HG03064 (cell line): ENCODE results near the gene YAF2.

ENCODE experiments used
- ATAC-seq: cut with Tn5 transposase; IDR thresholded peaks from one replicate; pipeline ENCODE4 v1.9.1; 2021; ENCODE audit warnings: low read depth; ENCODE audit not compliant: unreplicated experiment

The YAF2 gene, protein sequence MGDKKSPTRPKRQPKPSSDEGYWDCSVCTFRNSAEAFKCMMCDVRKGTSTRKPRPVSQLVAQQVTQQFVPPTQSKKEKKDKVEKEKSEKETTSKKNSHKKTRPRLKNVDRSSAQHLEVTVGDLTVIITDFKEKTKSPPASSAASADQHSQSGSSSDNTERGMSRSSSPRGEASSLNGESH

DNA sequence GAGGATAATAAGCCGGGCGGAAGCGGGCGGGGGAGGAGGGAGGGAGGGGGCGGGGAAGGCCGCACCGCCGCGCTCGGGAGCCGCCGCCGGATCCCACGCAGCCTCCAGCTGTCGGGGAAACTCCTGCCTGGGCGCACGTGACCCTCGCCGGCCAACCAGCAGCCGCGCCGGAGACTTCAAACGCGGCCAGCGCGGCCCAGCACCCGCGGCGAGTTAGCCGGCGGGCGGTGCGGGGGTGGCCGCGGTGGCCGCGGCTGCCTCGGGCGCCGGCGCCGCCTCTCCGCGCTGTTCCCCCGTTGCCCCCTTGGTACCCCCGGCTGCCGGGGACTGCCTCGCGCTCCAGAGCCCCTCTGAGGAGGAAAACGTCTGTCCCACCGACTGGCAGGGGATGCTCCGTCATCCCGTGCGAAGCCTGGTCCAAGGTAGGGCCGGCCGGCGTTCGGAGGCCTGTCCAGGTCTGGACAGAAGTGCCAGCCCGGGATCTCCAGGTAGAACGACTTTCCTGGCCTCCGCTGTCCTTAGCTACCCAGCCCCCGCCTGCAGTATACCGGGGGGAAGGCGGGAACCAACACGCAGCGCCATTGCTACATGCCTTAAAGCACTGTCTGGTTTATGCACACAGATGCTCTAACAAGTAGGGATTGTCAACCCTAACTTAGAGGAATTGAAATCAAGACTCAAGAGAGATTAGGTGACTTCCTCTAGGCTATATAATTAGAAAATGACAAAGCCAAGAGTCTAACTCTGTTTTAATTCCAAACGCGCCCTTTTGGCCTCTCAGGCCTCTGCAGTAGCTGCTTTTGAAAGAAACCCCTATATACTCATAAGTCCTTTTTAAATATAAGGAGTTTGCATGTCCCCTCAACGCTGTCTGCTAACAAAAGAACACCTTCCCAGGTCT is at the start of gene YAF2:
Gene YAF2 (minus strand): TSS at position 9 of the 901 bp plus-strand sequence. CDS start 68 bp downstream, outside the sequence.
- ATAC-seq, result peak; percentile 82

DNA sequence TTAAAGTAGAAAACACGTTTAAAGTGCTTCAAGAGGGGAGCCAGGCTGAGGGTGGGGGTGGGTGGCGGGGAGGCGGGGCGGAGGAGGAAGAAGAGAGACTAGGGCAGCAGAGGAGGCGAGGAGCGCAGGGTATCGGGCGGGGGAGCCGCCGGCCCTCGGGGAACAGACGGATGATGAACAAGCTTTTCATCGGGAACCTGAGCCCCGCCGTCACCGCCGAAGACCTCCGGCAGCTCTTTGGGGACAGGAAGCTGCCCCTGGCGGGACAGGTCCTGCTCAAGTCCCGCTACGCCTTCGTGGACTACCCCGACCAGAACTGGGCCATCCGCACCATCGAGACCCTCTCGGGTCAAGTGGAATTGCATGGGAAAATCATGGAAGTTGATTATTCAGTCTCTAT is 48.7 kb upstream of the YAF2 start:
- ATAC-seq, result no peak

DNA sequence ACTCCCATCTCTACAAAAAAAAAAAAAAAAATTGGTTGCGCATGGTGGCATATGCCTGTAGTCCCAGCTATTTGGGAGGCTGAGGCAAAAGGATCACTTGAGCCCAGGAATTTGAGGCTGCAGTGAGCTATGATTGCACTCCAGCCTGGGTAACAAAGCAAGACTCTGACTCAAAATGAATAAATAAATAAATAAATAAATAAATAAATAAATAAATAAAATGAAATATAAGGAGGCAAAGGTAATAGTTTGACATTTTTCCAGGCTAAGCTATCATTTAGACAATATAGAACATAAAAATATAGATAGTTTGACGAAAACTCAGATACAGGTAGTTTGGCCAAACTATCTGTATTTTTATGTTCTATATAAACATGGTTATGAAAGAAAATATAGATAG is 47.4 kb upstream of the YAF2 start:
- no peak for ATAC-seq

DNA sequence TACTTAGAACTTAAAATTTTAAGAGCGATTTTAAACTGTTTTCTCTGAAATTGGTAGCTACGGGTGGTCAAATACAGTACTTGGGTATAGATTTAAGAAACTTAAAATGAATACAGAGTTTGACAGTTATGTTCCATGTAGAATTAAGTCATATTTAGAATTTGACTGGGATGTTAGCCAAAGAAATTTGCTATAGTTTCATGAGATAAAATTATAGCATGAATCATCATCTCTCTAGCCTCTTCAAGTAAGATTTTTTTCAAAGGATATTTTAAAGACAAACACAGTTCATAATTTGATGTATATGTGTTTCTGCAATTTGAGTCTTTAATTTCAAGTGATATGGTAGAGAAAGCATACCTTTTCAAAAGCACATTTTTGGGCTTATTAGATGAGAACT is 46.8 kb upstream of the YAF2 start:
- ATAC-seq, result no peak

DNA sequence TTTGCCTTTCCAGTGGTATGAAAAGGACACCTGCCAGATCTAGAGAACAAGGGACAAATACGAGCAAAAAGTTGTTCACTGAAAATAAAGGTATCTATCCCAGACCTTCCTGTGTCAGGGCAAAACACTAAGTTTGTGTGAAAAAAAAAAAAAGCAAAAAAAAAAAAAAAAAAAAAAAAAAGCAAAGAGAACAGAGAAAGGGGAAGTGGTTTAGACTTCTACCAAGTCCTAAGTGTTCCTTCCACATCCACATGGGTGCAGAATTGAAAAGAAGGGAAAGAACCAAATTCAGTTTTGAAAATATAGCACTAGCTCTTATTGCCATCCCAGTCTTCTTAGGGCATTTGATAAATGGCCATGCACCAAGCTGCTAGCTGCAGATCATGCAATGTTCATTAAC is 46.1 kb upstream of the YAF2 start:
- ATAC-seq, result no peak

DNA sequence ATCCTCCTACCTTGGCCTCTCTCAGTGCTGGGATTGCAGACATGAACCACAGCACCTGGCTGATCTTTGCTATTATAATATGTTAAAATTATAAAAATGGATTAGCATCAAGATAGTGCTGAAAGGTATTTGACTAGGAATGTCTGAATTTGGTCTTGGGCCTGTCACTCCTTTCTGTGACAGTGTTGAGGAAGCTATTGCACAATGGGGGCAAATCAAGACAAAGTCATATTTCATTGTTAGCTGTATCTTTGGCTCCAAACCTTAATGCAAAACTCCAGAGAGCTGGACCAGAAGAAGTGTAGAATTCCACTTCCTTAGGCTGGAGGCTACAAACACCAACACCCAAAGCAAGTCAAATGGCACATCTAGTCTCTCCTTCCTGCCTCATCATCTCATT is 45.7 kb upstream of the YAF2 start:
- no peak for ATAC-seq

DNA sequence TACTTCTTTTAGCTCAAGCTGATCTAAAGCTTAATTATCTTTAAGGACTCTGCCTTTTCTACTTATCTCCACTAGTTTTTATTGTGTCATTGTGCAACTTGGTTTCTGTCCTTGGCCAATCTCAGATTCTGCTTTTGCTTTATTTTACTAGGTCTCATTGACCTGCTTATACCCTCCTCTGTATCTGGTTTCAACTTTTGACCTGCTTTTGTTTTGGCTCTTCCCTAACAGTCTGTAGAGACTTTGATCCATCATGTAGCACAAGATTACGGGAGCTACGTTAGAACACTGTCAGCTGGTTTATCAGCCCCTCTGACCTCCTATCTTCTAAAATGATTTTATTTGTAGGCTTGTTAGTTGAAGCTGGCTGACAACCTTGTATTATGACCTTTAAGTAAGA is 44.2 kb upstream of the YAF2 start:
- ATAC-seq, result no peak

DNA sequence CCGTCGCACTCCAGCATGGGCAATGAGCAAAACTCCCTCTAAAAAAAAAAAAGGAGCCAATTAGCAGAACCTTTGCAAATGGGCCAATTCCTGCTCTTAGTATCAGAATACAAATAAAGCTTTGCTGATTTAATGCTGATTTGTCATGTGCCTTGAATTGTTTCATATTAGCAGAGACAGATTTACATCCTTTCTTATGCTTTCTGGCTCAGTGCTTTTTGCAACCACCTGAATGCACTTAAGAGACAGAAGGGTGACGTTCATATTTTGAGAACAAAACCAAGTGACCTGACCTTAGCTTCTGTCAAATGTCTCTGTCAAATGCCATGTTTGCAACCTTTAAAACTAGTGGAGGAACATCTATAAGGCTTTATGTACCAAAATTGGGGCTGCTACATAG is 43.8 kb upstream of the YAF2 start:
- no peak for ATAC-seq

DNA sequence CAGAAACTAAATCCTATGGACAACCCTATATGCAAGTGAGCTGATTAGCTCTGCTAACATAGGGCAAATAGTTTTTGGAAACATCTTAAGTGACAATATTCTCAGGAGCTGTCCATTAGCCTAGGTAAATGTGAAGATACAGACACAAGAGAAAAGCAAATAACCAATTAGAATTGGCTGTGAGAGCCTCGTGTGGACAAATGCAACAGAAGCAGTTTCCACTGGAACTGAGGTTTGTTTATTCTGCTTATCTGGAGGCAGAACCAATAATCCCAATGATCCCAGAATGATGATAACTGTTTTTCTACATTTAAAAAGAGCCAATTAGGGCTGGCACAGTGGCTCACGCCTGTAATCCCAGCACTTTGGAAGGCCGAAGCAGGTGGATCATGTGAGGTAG is 43.2 kb upstream of the YAF2 start:
- ATAC-seq, result no peak

DNA sequence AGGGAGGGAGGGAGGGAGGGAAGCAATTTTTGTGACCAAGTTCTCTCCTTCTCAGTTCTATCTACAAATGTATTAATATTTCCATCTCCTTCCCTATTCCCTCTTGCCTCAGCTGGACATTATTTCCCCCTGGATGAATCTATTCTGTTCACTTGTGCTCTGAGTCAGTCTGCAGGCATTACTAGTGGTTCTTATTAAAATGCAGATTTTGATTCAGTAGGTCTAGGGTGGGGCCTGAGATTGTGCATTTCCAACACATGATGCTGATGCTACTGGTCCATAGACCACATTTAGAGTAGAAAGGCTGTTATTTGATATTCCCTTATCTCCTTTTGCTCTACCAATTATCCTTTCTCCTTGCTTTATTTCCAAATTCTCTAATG is 40.1 kb upstream of the YAF2 start:
- ATAC-seq, result no peak

DNA sequence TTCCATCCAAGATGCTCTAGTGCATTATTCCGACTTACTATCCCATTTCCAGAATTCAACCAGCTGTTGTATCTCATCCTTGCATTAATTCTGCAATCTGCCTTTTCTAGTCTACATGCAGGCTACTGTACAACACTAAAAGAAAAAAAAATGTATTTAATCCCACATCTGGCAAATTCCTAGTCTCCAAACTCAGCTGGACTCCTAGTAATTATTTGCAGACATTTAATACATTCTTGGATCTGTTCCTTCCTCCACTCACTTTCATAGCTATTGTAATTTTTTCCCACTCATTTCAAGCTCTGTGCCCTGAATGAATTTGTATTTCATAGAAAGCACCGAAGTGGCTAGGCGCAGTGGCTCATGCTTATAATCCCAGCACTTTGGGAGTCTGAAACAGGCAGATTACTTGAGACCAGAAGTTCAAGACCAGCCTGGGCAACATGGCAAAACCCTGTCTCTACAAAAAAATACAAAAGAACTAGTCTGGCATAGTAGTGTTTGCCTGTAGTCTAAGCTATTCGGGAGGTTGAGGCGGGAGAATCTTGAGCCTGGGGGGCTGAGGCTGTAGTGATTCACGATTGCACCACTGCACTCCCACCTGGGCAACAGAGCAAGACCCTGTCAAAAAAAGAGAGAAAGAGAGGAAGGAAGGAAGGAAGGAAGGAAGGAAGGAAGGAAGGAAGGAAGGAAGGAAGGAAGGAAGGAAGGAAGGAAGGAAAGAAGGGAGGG is 39.5 kb upstream of the YAF2 start:
- no peak for ATAC-seq

DNA sequence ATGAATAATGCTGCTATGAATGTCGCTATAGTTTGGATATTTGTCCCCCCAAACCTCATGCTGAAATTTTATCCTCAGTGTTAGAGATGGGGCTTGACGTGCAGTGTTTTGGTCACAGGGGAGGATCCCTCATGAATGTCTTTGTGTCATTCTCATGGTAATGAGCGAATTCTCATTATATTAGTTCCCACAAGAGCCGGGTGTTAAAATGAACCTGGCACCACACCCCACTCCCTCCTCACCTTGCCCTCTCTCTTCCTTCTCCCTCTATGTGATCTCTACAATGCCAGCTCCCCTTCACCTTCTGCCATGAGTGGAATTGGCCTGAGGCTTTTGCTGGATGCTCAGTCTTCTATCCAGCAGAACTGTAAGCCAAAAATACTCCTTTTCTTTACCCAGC is 37.5 kb upstream of the YAF2 start:
- ATAC-seq, result no peak

DNA sequence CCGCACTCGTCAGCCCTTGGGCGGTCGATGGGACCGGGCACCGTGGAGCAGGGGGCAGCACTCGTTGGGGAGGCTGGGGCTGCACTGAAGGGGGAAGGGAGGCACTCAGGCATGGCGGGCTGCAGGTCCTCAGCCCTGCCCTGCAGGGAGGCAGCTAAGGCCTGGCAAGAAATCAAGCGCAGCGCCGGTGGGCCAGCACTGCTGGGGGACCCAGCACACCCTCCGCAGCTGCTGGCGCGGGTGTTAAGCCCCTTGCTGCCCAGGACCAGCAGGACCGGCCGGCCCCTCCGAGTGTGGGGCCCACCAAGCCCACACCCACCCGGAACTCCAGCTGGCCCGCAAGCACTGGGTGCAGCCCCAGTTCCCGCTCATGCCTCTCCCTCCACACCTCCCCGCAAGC is 35.7 kb upstream of the YAF2 start:
- ATAC-seq, result no peak

DNA sequence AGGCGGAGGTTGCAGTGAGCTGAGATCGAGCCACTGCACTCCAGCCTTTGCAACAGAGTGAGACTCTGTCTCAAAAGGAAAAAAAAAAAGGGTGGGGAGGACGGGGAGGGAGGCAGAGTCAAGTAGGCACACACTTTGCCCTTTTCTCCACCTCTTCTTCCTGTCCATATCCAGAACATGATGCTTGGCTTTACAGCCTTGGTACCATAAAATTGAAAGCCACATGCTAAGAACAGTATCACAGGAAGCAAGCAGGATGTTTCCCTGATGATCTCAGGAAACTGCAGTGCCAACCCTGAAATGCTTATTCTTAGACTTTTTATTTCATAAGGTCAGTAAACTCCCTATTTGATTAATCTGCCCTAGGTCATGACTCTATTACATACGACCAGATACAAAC is 32.5 kb upstream of the YAF2 start:
- no peak for ATAC-seq

DNA sequence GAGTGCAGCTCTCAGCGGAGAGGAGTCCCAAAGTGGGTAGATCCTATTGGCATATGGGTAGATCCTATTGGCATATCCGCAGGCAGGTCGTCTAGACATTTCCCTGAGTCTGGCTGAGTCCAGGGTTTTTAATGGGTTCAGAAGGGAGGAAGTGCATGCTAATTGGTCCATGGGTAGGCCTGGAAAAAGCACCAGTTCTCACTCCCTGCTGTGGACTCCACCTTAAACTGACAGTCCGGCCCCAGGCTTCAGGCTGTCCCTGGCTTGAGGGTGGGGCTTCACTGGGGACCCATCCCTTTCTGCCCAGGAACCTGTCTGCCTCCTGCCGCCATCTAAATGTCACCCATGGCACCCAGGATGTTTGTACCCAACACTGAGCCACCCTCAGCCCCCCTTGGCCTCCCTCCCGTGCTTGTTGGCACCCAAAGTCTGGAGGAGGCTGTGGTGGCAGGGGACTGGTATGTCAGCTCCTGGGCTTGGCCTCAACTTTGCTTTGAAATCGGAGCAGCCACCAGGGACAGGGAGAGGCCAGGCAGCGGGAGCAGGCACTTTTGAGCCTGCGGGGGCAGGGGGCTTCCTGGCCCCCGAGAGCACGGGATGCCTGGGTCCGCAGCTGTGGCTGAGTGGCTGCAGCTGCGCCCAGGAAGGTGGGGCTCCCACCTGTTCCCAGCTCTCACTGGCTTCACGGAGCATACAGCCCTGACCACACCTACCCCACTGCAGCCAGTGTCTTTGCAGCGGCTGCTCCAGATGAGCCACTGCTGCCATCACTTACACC is 29.6 kb upstream of the YAF2 start:
- no peak for ATAC-seq

DNA sequence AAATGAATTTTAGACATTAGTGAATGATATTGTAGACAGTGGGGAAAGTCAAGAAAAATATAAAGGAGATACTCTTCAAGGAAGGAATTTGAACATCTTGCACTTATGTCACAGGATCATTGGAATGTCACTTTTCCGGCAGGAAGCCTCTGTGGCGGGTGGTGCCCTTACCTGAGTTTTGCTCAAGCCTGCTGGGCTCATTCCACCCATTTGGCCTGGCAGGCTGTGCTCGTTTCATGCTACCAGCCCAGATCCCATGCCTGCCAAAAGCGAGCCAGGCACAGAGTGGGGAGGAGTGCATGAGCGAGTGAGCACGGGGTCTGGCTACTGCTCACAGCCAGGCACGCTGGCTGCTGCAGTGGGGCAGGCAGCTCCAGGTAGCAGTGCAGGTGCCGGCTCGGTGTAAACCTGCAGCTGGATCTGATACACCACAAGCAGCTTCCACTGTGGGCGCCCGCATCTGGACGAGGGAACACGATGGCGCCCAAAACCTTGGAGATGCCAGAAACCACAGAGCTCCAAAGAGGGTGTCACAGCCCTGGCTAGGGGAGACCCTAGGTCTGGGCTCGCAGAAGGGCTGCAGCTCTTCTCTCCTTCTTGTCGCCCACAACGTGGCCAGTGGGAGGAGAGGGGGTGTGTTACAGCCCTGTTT is 28.7 kb upstream of the YAF2 start:
- ATAC-seq, result no peak

DNA sequence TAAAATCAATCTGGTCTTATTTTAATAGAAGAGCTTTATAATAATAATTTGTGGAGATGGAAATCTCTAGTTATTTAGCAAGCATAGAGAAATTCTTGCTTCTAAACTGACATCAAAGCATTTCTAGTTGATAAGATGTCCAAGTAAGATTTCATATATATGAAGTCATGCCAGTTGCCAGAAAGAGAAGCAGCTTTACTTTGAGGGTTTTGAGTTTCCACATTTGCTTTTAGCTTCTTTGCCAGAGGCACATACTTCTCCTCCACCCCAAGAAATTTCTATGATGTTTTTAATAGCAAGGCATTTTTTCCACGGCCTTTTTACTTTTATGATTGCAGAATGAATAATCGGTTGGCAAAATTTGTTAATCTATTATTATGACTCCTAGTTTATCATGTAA is 24.2 kb upstream of the YAF2 start:
- ATAC-seq, result no peak

DNA sequence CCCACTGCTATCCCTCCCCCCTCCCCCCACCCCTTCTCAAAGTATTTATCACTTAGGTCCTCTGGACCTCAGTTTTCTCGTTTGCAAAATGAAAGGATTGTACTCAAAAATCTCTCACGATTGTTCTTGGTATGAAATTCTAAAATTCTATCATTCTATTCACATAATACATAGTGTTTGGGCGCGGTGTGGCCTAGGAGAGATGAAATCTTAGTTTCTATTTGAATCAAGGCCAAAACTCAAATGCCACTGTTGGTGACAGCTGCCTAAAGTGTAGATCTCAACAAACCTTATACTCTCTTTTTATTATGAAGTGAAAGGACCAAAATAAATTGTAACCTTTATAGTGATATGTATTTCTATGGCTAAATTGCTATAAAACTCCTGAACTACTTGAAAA is 23.7 kb upstream of the YAF2 start:
- no peak for ATAC-seq

DNA sequence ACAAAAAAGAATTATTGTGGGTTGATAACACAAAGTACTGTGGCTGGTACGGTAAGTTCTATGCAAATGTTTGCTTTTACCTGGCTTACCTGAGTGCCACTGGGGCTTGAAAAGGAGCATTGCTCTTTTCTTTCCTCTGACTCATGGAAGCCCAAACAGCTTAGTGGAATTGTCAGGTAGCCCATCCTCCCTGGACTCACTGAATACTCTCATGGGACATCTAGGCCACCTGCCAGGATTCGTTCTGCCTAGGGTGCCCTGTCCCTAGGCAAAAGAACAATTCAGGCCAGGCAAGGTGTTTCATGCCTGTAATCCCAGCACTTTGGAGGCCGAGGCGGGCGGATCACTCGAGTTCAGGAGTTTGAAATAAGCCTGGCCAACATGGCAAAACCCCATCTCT is 22.5 kb upstream of the YAF2 start:
- no peak for ATAC-seq

DNA sequence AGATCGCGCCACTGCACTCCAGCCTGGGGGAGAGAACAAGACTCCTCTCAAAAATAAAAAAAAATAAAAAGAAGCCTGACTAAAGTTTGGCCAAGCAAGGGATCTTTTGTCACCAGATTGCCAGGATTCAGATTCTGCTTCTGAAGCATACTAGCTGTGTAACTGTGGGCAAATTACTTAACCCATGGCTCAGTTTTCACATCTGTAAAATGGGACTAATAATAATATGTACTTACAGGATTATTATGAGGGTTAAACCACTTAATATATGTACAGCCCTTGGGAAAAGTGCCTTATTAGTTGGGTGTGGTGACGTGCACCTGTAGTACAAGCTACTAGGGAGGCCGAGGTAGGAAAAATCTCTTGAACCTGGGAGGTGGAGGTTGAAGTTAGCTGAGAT is 21.7 kb upstream of the YAF2 start:
- no peak for ATAC-seq
